Gastrocnemius medialis (tissue), 4 donors: ENCODE results near the gene MLXIPL.

Source experiments
- CTCF ChIP-seq, 5 experiments: fragments of 450-650 bp in 3 of 5; fragments of 200-600 bp in 2 of 5; sonication (generic) in 2 of 5; IDR thresholded peaks in 4 of 5; conservative IDR thresholded peaks in 1 of 5; 1 replicate in 4 of 5; 2 replicates in 1 of 5; pipeline ENCODE4 v1.5.1; 2016 to 2019; ENCODE audit warnings: antibody characterized with exemption in 5 of 5, mild to moderate bottlenecking in 3 of 5, moderate library complexity in 3 of 5
- POLR2A ChIP-seq, 2 donors: fragments of 450-650 bp; IDR thresholded peaks; one replicate each; pipeline ENCODE4 v1.6.1; 2017; ENCODE audit warnings: antibody characterized with exemption in 2 of 2, mild to moderate bottlenecking in 2 of 2, moderate library complexity in 2 of 2

DNA sequence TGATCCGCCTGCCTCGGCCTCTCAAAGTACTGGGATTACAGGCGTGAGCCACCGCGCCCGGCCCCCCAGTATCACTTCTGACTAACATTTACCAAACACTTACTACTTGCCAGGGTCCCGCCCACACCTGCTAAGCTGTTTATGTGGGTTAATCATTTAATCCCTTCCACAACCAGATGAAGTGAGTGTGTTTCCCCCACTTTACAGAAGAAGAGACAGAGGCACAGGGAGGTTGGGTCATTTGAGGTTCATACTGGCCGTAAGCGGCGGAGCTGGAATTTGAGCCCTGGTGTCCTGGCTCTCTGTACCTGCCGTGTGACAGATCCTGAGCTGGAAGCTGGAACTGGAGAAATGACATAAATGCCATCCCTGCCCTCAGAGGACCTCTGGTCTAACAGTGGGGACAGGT, 28.2 kb upstream of the MLXIPL start:
- no peak for TF ChIP-seq CTCF (IDR thresholded peaks at IDR 0.05 in 4 of 5, conservative IDR thresholded peaks at IDR 0.05 in 1 of 5)
- no peak for TF ChIP-seq POLR2A (IDR thresholded peaks at IDR 0.05)
